Tibial nerve (tissue), 4 donors: ENCODE data around the gene CHKA. TPM values are rescaled to one million over a fixed set of nuclear protein-coding genes. Genes with fewer than 3 reads are reported as not detected.

Experiments used
- DNase-seq, 2 donors: peaks; one replicate each; pipeline ENCODE4 v3.0.0-alpha.2; 2019; ENCODE audit warnings: low spot score in 2 of 2
- H3K27ac ChIP-seq, 4 donors: fragments of 200-600 bp; sonication (generic) in 3 of 4; one replicate each; pipeline ENCODE4 v1.5.1; 2017 to 2019; ENCODE audit warnings: mild to moderate bottlenecking in 1 of 4
- H3K27me3 ChIP-seq, 2 donors: fragments of 200-600 bp; sonication (generic) in 1 of 2; one replicate each; pipeline versions ENCODE4 v1.5.1 to v1.6.0; 2017 to 2019
- H3K36me3 ChIP-seq, 3 donors: fragments of 200-600 bp; sonication (generic); one replicate each; pipeline ENCODE4 v1.5.1; 2018 to 2019
- H3K4me1 ChIP-seq, 4 donors: fragments of 200-600 bp; sonication (generic) in 3 of 4; one replicate each; pipeline ENCODE4 v1.5.1; 2017 to 2019
- H3K4me3 ChIP-seq, 4 donors: fragments of 200-600 bp; sonication (generic) in 3 of 4; one replicate each; pipeline ENCODE4 v1.5.1; 2017 to 2019; ENCODE audit warnings: mild to moderate bottlenecking in 1 of 4, moderate library complexity in 1 of 4
- H3K9me3 ChIP-seq, 4 donors: fragments of 200-600 bp; sonication (generic) in 3 of 4; one replicate each; pipeline ENCODE4 v1.5.1; 2017 to 2019
- EP300 ChIP-seq, 2 donors: sonication (generic); formaldehyde crosslinking; IDR thresholded peaks; one replicate each; pipeline ENCODE4 v1.6.1; 2017; ENCODE audit warnings: antibody characterized with exemption in 2 of 2, mild to moderate bottlenecking in 1 of 2
- POLR2A ChIP-seq, 2 donors: fragments of 450-650 bp; IDR thresholded peaks; one replicate each; pipeline ENCODE4 v1.6.1; 2017; ENCODE audit warnings: antibody characterized with exemption in 2 of 2, mild to moderate bottlenecking in 2 of 2, moderate library complexity in 2 of 2
- WGBS, 2 donors: methylation state at CpG; one replicate each; pipeline ENCODE4 v1.1.5; 2018; 5-methylcytosine and 5-hydroxymethylcytosine counted together
- total RNA-seq, 4 donors: library from RNA; depleted of rRNA; stranded (reverse); fragments of >200 nt; gene quantifications; one replicate each; pipeline ENCODE4 v1.1.0, GENCODE V29; 2016
- TF ChIP-seq, protein P1 (sequence below), 5 experiments: fragments of 200-600 bp in 3 of 5; fragments of 450-650 bp in 2 of 5; sonication (generic) in 3 of 5; IDR thresholded peaks; one replicate each; pipeline ENCODE4 v1.5.1; 2016 to 2019; ENCODE audit warnings: antibody characterized with exemption in 5 of 5, mild to moderate bottlenecking in 3 of 5, moderate library complexity in 2 of 5

The CHKA gene
- total RNA-seq, 4 donors from 2014 or later, result 53.7 to 83.9 (median 78.0) TPM

DNA sequence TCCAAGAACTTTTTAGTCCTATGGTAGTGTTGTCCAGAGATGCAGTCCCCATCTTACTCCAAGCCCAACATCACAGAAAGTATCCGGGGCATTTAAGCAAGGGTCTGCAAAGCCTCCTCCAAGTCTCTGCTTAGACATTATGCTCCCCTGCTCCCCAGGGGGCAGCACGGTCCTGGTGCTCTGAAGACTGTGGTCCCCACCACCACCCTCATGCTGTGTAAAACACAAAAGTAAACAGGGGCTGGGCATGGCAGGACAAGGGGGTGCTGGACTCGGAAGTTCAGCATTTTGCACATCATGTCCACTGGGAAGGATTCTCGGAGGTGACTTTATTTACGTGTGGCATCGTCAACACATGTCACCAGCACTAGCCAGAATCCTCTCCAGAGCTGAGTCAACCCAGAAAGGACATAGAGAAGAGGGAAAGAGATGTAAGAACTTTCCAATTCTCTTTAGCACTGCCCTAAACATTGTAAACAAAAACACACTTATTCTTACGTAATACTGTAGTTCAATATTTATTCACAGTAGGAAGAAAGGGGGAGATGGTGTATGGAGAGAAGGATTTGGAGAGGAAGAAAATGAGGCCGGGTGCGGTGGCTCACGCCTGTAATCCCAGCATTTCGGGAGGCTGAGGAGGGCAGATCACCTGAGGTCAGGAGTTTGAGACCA is 44.7 kb downstream of the CHKA start:
- no peak for DNase-seq
- peaks cover 0 to 67% (median 0%) of the 10 kb centered on the region in 3 donors for H3K36me3 ChIP-seq
- H3K4me1 ChIP-seq, result no peaks in the 10 kb centered on the region
- WGBS, 2 donors, result 76 to 82% methylated on average over 11 of the region's 11 CpGs
- H3K27me3 ChIP-seq, result no peaks in the 10 kb centered on the region
- H3K27ac ChIP-seq, result no peak overlapping the region
- H3K4me3 ChIP-seq, result no peak overlapping the region
- TF ChIP-seq EP300 (IDR thresholded peaks at IDR 0.05) (no peak), POLR2A (IDR thresholded peaks at IDR 0.05) (no peak)
- TF ChIP-seq, protein P1, sequence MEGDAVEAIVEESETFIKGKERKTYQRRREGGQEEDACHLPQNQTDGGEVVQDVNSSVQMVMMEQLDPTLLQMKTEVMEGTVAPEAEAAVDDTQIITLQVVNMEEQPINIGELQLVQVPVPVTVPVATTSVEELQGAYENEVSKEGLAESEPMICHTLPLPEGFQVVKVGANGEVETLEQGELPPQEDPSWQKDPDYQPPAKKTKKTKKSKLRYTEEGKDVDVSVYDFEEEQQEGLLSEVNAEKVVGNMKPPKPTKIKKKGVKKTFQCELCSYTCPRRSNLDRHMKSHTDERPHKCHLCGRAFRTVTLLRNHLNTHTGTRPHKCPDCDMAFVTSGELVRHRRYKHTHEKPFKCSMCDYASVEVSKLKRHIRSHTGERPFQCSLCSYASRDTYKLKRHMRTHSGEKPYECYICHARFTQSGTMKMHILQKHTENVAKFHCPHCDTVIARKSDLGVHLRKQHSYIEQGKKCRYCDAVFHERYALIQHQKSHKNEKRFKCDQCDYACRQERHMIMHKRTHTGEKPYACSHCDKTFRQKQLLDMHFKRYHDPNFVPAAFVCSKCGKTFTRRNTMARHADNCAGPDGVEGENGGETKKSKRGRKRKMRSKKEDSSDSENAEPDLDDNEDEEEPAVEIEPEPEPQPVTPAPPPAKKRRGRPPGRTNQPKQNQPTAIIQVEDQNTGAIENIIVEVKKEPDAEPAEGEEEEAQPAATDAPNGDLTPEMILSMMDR (IDR thresholded peaks at IDR 0.05), result peak in 1 of 5 experiments; percentile 10
- no peaks in the 10 kb centered on the region for H3K9me3 ChIP-seq

DNA sequence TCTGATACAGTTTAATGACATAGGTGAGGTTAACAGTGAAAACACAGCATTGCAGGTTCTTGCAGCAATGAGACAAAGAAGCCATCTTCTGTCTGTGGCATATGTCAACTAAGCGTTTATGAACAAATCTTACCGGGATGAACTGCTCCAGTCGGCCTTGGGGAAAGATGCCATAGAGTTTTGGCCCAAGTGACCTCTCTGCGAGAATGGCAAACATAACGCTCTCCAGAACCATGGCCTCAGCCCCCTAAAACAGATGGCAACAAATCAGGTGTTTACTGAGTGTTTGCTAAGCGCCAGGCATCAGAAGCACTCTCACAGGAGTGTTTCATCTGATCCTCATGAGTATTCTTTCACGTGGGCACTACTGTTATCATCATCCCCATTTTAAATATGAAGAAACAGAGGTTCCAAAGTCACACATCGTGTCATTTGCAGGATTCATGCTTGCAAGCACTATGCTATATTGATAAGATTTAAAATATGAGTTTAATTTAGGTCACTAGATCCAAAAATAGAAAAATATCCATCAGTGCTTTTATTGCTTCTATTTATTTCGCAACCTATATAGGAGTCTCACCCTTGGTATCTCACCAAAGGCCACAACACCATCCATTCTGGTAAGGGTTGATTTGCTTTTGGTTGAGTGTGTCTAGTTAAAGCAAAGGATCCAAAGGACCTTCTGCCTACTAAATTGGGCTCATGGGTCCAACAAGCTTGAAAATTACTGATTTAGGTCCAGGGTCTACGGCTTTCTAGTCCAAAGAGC is 46.4 kb downstream of the CHKA start:
- no peak overlapping the region for H3K27ac ChIP-seq
- H3K9me3 ChIP-seq, result no peaks in the 10 kb centered on the region
- no peaks in the 10 kb centered on the region for H3K27me3 ChIP-seq
- no peak overlapping the region for H3K4me3 ChIP-seq
- H3K36me3 ChIP-seq, result peaks cover 0 to 70% (median 0%) of the 10 kb centered on the region in 3 donors
- no peak for DNase-seq
- H3K4me1 ChIP-seq, result no peaks in the 10 kb centered on the region
- 82 to 88% methylated on average over 10 of the region's 10 CpGs for WGBS, 2 donors
- TF ChIP-seq EP300 (IDR thresholded peaks at IDR 0.05) (no peak), POLR2A (IDR thresholded peaks at IDR 0.05) (no peak)
- TF ChIP-seq, protein P1 (IDR thresholded peaks at IDR 0.05), result no peak

DNA sequence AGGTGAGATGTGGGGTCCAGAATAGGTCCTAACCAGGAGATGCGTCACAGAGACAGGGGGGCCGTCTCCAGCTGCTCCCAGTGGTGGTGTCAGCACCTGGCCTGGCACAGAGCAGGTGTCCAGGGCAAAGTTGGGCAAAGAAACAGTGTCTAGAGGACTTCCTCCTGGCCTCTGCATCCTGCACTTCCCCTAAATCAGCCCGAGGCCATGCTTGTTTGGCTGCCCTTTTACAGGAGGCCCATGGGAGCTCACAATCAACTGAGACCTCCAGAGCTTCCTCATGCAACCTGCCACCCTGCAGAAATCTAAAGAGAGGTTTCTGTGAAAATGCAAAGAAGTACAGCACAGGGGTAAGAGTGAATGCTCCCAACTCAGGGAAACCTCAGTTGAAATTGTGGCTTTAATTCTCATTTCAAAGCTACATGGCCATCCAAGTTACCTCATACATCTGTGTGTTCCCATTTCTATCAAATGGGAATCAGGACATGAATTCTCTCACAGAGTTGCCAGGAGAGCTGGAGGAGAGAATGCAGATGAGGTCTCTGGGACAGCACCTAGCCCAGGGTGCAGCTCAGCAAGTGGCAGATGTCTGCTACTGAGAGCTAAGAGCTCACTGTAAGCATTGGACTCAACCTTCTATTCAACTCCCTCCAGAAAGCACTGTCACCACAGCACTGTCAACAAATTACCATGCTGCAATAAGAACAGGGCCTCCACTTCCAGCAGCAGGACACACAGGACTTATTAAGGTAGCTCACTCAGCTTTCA is 49.7 kb downstream of the CHKA start:
- peaks cover 0 to 84% (median 0%) of the 10 kb centered on the region in 3 donors for H3K36me3 ChIP-seq
- 77 to 83% methylated on average over 3 of the region's 3 CpGs for WGBS, 2 donors

DNA sequence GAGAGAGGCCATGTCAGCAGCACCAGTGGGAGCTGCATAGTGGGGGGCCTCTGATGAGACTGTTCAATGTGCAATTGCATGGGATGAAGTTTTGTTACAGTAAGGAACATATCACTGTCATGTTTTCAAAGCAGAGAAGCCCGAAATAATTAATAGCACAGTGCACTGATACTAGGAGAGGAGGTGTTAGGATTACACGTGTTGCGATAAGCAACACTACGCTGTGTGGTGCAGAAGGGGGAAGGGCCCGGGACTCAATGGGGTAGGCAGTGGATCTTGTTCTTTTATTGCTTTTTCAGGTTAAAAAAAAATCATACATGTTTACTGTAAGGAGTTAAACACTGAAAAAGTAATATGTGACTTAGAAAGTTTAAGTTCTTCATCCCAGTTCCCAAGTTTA is 53.2 kb downstream of the CHKA start:
- H3K36me3 ChIP-seq, result peaks cover 0 to 99% (median 0%) of the 10 kb centered on the region in 3 donors
- no peak for DNase-seq
- H3K27me3 ChIP-seq, result no peaks in the 10 kb centered on the region

More for the DNA sequence above, 49.7 kb downstream of the CHKA start:
- Histone ChIP-seq H3K9me3 (no peaks in the 10 kb centered on the region), H3K27ac (no peak overlapping the region), H3K4me1 (no peaks in the 10 kb centered on the region), H3K4me3 (no peak overlapping the region), H3K27me3 (no peaks in the 10 kb centered on the region)
- DNase-seq, result no peak
- TF ChIP-seq EP300 (IDR thresholded peaks at IDR 0.05) (no peak), POLR2A (IDR thresholded peaks at IDR 0.05) (no peak)
- TF ChIP-seq, protein P1 (IDR thresholded peaks at IDR 0.05), result no peak

More for the DNA sequence above, 53.2 kb downstream of the CHKA start:
- Histone ChIP-seq H3K4me3 (no peak overlapping the region), H3K27ac (no peak overlapping the region), H3K9me3 (no peaks in the 10 kb centered on the region), H3K4me1 (no peaks in the 10 kb centered on the region)
- TF ChIP-seq POLR2A (IDR thresholded peaks at IDR 0.05) (no peak), EP300 (IDR thresholded peaks at IDR 0.05) (no peak)
- TF ChIP-seq, protein P1 (IDR thresholded peaks at IDR 0.05), result no peak
- WGBS, 2 donors, result 93 to 97% methylated on average over 5 of the region's 5 CpGs
